Hepatocyte (in vitro differentiated cells): ENCODE results near the gene CWF19L2. TPM values are rescaled to one million over a fixed set of nuclear protein-coding genes. Genes with fewer than 3 reads are reported as not detected.
"Not testable (repeated sequence)": the region's sequence is repeated elsewhere in the genome, so short reads cannot be mapped to it uniquely, and the experiment has no call there.

Experiments
- DNase-seq: peaks from one replicate; pipeline ENCODE4 v3.0.0-alpha.2; 2016; ENCODE audit warnings: low spot score
- H2AFZ ChIP-seq: fragments of 200-600 bp; sonication (generic); 2 replicates; pipeline ENCODE4 v1.6.0; 2016; ENCODE audit warnings: antibody characterized with exemption, mild to moderate bottlenecking
- H3K27ac ChIP-seq: fragments of 200-600 bp; sonication (generic); 2 replicates; pipeline ENCODE4 v1.5.1; 2016; ENCODE audit warnings: mild to moderate bottlenecking
- H3K27me3 ChIP-seq: fragments of 200-600 bp; sonication (generic); 2 replicates; pipeline ENCODE4 v1.6.1; 2016
- H3K36me3 ChIP-seq: fragments of 200-600 bp; sonication (generic); replicated peaks from 2 replicates; pipeline ENCODE4 v1.5.1; 2016; ENCODE audit warnings: low read depth; ENCODE audit not compliant: insufficient read depth
- H3K4me1 ChIP-seq: fragments of 200-600 bp; sonication (generic); 2 replicates; pipeline ENCODE4 v1.5.1; 2016; ENCODE audit warnings: mild to moderate bottlenecking, moderate library complexity; ENCODE audit not compliant: insufficient read depth
- H3K4me2 ChIP-seq: fragments of 200-600 bp; sonication (generic); 2 replicates; pipeline ENCODE4 v1.6.0; 2016
- H3K4me3 ChIP-seq: fragments of 200-600 bp; sonication (generic); 2 replicates; pipeline ENCODE4 v1.5.1; 2016; ENCODE audit warnings: mild to moderate bottlenecking
- H3K79me2 ChIP-seq: fragments of 200-600 bp; sonication (generic); 2 replicates; pipeline ENCODE4 v1.6.0; 2017; ENCODE audit warnings: mild to moderate bottlenecking
- H3K9me2 ChIP-seq: fragments of 200-600 bp; sonication (generic); replicated peaks from 2 replicates; pipeline ENCODE4 v1.6.0; 2017; ENCODE audit warnings: mild to moderate bottlenecking; ENCODE audit not compliant: insufficient read depth
- H3K9me3 ChIP-seq: fragments of 200-600 bp; sonication (generic); 2 replicates; pipeline ENCODE4 v1.5.1; 2016; ENCODE audit warnings: low read depth, mild to moderate bottlenecking
- H4K20me1 ChIP-seq: fragments of 200-600 bp; sonication (generic); 2 replicates; pipeline ENCODE4 v1.6.0; 2016; ENCODE audit warnings: mild to moderate bottlenecking; ENCODE audit not compliant: insufficient read depth, poor library complexity, severe bottlenecking
- CTCF ChIP-seq: fragments of 200-600 bp; sonication (generic); IDR thresholded peaks from 2 replicates; pipeline ENCODE4 v1.5.1; 2016; ENCODE audit warnings: antibody characterized with exemption, mild to moderate bottlenecking; ENCODE audit not compliant: poor library complexity
- EZH2 ChIP-seq: fragments of 200-600 bp; sonication (generic); IDR thresholded peaks from 2 replicates; pipeline ENCODE4 v1.6.1; 2016; ENCODE audit warnings: antibody characterized with exemption, mild to moderate bottlenecking, borderline replicate concordance
- EZH2phosphoT487 ChIP-seq: fragments of 200-600 bp; sonication (generic); IDR thresholded peaks from one replicate; pipeline ENCODE4 v1.6.1; 2018; ENCODE audit warnings: antibody characterized with exemption, mild to moderate bottlenecking, low read depth, moderate library complexity; ENCODE audit not compliant: unreplicated experiment, severe bottlenecking
- WGBS: methylation state at CpG from one replicate; pipeline ENCODE4 v1.1.6; 2016; ENCODE audit warnings: low lambda C conversion rate; ENCODE audit errors: missing lambda C conversion rate; 5-methylcytosine and 5-hydroxymethylcytosine counted together
- polyA plus RNA-seq: library from polyadenylated mRNA; unstranded; fragments of >200 nt; fragmentation: Nextera tagmentation; extraction: Ambion mirVana; gene quantifications from 2 replicates; pipeline ENCODE4 v1.2.1, GENCODE V29; 2016
- total RNA-seq: library from RNA; depleted of rRNA; stranded (reverse); fragments of >200 nt; gene quantifications from 2 replicates; pipeline ENCODE4 v1.2.3, GENCODE V29; 2014

The CWF19L2 gene
- total and polyA plus RNA-seq, 2 experiments from 2014 or later, result 4.3 to 14.0 TPM

GRCh38 chr11:107467696-107468095 is 10.1 kb upstream of the CWF19L2 start:
- Histone ChIP-seq H3K4me3 (no peak overlapping the region), H3K9me2 (no peaks in the 10 kb centered on the region), H3K27ac (no peak overlapping the region), H3K9me3 (no peaks in the 10 kb centered on the region), H3K4me1 (no peaks in the 10 kb centered on the region), H4K20me1 (no peaks in the 10 kb centered on the region), H3K27me3 (no peaks in the 10 kb centered on the region), H2AFZ (no peak overlapping the region), H3K4me2 (no peak overlapping the region), H3K36me3 (no peaks in the 10 kb centered on the region), H3K79me2 (no peaks in the 10 kb centered on the region)
- WGBS, result 73% methylated on average over 1 of the region's 1 CpG
- DNase-seq, result no peak
- TF ChIP-seq EZH2phosphoT487 (no peak), CTCF (no peak), EZH2 (no peak)

- H3K27me3 ChIP-seq, DNase-seq, H3K9me2 ChIP-seq, H3K36me3 ChIP-seq, H3K4me1 ChIP-seq, H3K4me2 ChIP-seq, H3K9me3 ChIP-seq, H4K20me1 ChIP-seq, H3K27ac ChIP-seq, H3K79me2 ChIP-seq, H2AFZ ChIP-seq, H3K4me3 ChIP-seq: not testable (repeated sequence)
- WGBS, result 84% methylated on average over 10 of the region's 10 CpGs
Measured at GRCh38 chr11:107466275-107466866, 8.7 kb upstream of the CWF19L2 start.

- Histone ChIP-seq H4K20me1 (no peaks in the 10 kb centered on the region), H3K36me3 (no peaks in the 10 kb centered on the region), H3K27ac (no peak overlapping the region), H3K79me2 (peaks cover 24% of the 10 kb centered on the region), H3K4me3 (peak overlapping the region; percentile 44), H2AFZ (peak overlapping the region; percentile 68), H3K4me2 (peak overlapping the region; percentile 86), H3K27me3 (no peaks in the 10 kb centered on the region), H3K9me3 (no peaks in the 10 kb centered on the region), H3K4me1 (peaks cover 11% of the 10 kb centered on the region), H3K9me2 (no peaks in the 10 kb centered on the region)
- TF ChIP-seq CTCF, result no peak
- TF ChIP-seq EZH2phosphoT487, result no peak
- no peak for TF ChIP-seq EZH2
- WGBS, result 0% methylated on average over 6 of the region's 6 CpGs
- peak; percentile 17 for DNase-seq
Measured at GRCh38 chr11:107457205-107457557, 444 bp downstream of the CWF19L2 start.

- 98% methylated on average over 5 of the region's 5 CpGs for WGBS
- H3K4me3 ChIP-seq, result no peak overlapping the region
- no peaks in the 10 kb centered on the region for H3K9me3 ChIP-seq
- peaks cover 43% of the 10 kb centered on the region for H3K79me2 ChIP-seq
- no peak overlapping the region for H3K27ac ChIP-seq
- no peak overlapping the region for H3K4me2 ChIP-seq
- H4K20me1 ChIP-seq, result no peaks in the 10 kb centered on the region
- H3K27me3 ChIP-seq, result no peaks in the 10 kb centered on the region
- H3K36me3 ChIP-seq, result no peaks in the 10 kb centered on the region
- H3K4me1 ChIP-seq, result peaks cover 11% of the 10 kb centered on the region
- H2AFZ ChIP-seq, result no peak overlapping the region
- no peaks in the 10 kb centered on the region for H3K9me2 ChIP-seq
- no peak for DNase-seq
- no peak for TF ChIP-seq EZH2phosphoT487
- no peak for TF ChIP-seq EZH2
- TF ChIP-seq CTCF, result no peak
Measured at GRCh38 chr11:107453594-107454286, 3.9 kb downstream of the CWF19L2 start.
